ENCODE results near the gene MYLK.
"Not testable (repeated sequence)": the region's sequence is repeated elsewhere in the genome, so short reads cannot be mapped to it uniquely, and the experiment has no call there.

The MYLK gene

GRCh38 chr3:123884203-123884831, at the start of gene MYLK:
Gene MYLK, minus strand, starts transcription at chr3:123884332. Its CDS starts 90,491 bp downstream, at chr3:123793841.
- DNase-seq = peak; percentile 92

- no peak for DNase-seq
These were observed 46.3 kb upstream of the MYLK start for GRCh38 chr3:123930445-123930844.

GRCh38 chr3:123929325-123929724, 45.2 kb upstream of the MYLK start:
- no peak for DNase-seq

GRCh38 chr3:123926396-123926795, 42.3 kb upstream of the MYLK start:
- no peak for DNase-seq

GRCh38 chr3:123920868-123921267, 36.7 kb upstream of the MYLK start:
- no peak for DNase-seq

- no peak for DNase-seq
These were observed 36.3 kb upstream of the MYLK start for GRCh38 chr3:123920383-123920782.

- no peak for DNase-seq
These were observed 35.2 kb upstream of the MYLK start for GRCh38 chr3:123919353-123919752.

- DNase-seq = no peak
These were observed 30.7 kb upstream of the MYLK start for GRCh38 chr3:123914829-123915228.

- no peak for DNase-seq
These were observed 25.7 kb upstream of the MYLK start for GRCh38 chr3:123909785-123910184.

GRCh38 chr3:123907720-123908119, 23.6 kb upstream of the MYLK start:
- DNase-seq = peak; percentile 6

GRCh38 chr3:123899300-123899865, 15.3 kb upstream of the MYLK start:
- DNase-seq = no peak

GRCh38 chr3:123893012-123893411, 8.9 kb upstream of the MYLK start:
- no peak for DNase-seq

GRCh38 chr3:123892195-123892594, 8.1 kb upstream of the MYLK start:
- no peak for DNase-seq

- DNase-seq = not testable (repeated sequence)
These were observed 6.9 kb upstream of the MYLK start for GRCh38 chr3:123890991-123891390.

GRCh38 chr3:123890162-123890561, 6.0 kb upstream of the MYLK start:
- not testable (repeated sequence) for DNase-seq

- no peak for DNase-seq
These were observed 861 bp upstream of the MYLK start for GRCh38 chr3:123884993-123885392.

- DNase-seq = peak; percentile 26
These were observed 380 bp downstream of the MYLK start for GRCh38 chr3:123883701-123884202.

GRCh38 chr3:123883111-123883510, 1.0 kb downstream of the MYLK start:
- no peak for DNase-seq

- DNase-seq = no peak
These were observed 2.4 kb downstream of the MYLK start for GRCh38 chr3:123881771-123882170.

GRCh38 chr3:123880998-123881561, 3.1 kb downstream of the MYLK start:
- peak; percentile 55 for DNase-seq

- DNase-seq = no peak
These were observed 5.3 kb downstream of the MYLK start for GRCh38 chr3:123878807-123879206.

- no peak for DNase-seq
These were observed 6.2 kb downstream of the MYLK start for GRCh38 chr3:123877965-123878364.

GRCh38 chr3:123877466-123877865, 6.7 kb downstream of the MYLK start:
- DNase-seq = no peak

GRCh38 chr3:123876858-123877257, 7.3 kb downstream of the MYLK start:
- DNase-seq = peak; percentile 41
